ENCODE measurements around the gene STUB1. TPM values are rescaled to one million over a fixed set of nuclear protein-coding genes. Genes with fewer than 3 reads are reported as not detected.

The STUB1 gene
- total RNA-seq, 1 experiment from 2014 or later: 111 TPM

DNA sequence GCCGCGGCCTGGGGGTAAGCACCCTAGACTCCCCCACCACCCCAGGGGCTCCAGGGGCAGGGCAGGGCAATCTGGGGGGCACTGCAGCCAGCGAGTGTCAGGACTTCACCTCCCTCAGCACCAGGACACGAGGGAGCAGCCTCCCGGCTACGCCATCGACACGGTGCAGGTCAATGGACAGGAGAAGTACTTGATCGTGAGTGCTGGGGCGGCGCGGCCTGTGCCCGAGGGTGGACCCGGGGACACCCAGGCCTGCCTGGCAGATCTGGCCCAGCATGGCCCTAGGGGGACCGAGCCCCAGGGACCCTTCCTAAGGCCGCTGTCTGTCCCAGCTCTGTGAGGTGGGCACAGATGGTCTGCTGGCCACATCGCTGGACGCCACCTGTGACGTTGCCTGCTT, 7.8 kb upstream of the STUB1 start:
- H3K27me3 ChIP-seq (ENCODE audit: insufficient read depth, low read length): no peaks in the 10 kb centered on the region
- peaks cover 26% of the 10 kb centered on the region for H3K79me2 ChIP-seq (ENCODE audit: insufficient read depth, low read length)
- CTCF ChIA-PET: no interaction called here
- H3K4me2 ChIP-seq (ENCODE audit: low read length): no peak overlapping the region
- H2AFZ ChIP-seq (ENCODE audit: low read depth, low read length, poor library complexity, severe bottlenecking): no peak overlapping the region
- peaks cover 0 to 9% of the 10 kb centered on the region in 2 experiments; a peak in 1 of 4 replicates for H3K4me1 ChIP-seq (ENCODE audit: control insufficient read depth in 1 of 2, insufficient read depth in 2 of 2, low read length in 2 of 2)
- TF ChIP-seq POLR2AphosphoS5 (IDR thresholded peaks at IDR 0.05; ENCODE audit: low read depth, low read length) (no peak), SIN3A (IDR thresholded peaks at IDR 0.05; ENCODE audit: low read depth) (no peak), FOSL1 (IDR thresholded peaks at IDR 0.05; ENCODE audit: low read depth) (no peak), YY1 (IDR thresholded peaks at IDR 0.05; ENCODE audit: extremely low read depth, insufficient replicate concordance, low read depth, low read length) (no peak), ZNF274 (IDR thresholded peaks at IDR 0.05; ENCODE audit: low read depth, low read length) (no peak), POLR2A (IDR thresholded peaks at IDR 0.05; ENCODE audit: borderline replicate concordance, extremely low read depth, insufficient read depth, insufficient read length) (no peak), SRF (IDR thresholded peaks at IDR 0.05; ENCODE audit: low read depth) (no peak), ELF1 (IDR thresholded peaks at IDR 0.05; ENCODE audit: borderline replicate concordance, low read depth) (no peak), EZH2phosphoT487 (IDR thresholded peaks at IDR 0.05; ENCODE audit: borderline replicate concordance) (no peak), JUND (IDR thresholded peaks at IDR 0.05) (no peak), TCF7L2 (IDR thresholded peaks at IDR 0.05; ENCODE audit: borderline replicate concordance, extremely low read depth, insufficient read depth, insufficient read length) (no peak), CBX3 (IDR thresholded peaks at IDR 0.05; ENCODE audit: low read depth) (no peak)
- TF ChIP-seq, protein P1, sequence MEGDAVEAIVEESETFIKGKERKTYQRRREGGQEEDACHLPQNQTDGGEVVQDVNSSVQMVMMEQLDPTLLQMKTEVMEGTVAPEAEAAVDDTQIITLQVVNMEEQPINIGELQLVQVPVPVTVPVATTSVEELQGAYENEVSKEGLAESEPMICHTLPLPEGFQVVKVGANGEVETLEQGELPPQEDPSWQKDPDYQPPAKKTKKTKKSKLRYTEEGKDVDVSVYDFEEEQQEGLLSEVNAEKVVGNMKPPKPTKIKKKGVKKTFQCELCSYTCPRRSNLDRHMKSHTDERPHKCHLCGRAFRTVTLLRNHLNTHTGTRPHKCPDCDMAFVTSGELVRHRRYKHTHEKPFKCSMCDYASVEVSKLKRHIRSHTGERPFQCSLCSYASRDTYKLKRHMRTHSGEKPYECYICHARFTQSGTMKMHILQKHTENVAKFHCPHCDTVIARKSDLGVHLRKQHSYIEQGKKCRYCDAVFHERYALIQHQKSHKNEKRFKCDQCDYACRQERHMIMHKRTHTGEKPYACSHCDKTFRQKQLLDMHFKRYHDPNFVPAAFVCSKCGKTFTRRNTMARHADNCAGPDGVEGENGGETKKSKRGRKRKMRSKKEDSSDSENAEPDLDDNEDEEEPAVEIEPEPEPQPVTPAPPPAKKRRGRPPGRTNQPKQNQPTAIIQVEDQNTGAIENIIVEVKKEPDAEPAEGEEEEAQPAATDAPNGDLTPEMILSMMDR (IDR thresholded peaks at IDR 0.05 in 2 of 3, conservative IDR thresholded peaks at IDR 0.05 in 1 of 3; ENCODE audit: borderline replicate concordance in 1 of 3, insufficient read depth in 1 of 3, low read depth in 2 of 3, low read length in 2 of 3): no peak
- TF ChIP-seq, protein P2, sequence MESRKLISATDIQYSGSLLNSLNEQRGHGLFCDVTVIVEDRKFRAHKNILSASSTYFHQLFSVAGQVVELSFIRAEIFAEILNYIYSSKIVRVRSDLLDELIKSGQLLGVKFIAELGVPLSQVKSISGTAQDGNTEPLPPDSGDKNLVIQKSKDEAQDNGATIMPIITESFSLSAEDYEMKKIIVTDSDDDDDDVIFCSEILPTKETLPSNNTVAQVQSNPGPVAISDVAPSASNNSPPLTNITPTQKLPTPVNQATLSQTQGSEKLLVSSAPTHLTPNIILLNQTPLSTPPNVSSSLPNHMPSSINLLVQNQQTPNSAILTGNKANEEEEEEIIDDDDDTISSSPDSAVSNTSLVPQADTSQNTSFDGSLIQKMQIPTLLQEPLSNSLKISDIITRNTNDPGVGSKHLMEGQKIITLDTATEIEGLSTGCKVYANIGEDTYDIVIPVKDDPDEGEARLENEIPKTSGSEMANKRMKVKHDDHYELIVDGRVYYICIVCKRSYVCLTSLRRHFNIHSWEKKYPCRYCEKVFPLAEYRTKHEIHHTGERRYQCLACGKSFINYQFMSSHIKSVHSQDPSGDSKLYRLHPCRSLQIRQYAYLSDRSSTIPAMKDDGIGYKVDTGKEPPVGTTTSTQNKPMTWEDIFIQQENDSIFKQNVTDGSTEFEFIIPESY (IDR thresholded peaks at IDR 0.05; ENCODE audit: extremely low read depth, insufficient replicate concordance, low read length): no peak
- TF ChIP-seq, protein P3, sequence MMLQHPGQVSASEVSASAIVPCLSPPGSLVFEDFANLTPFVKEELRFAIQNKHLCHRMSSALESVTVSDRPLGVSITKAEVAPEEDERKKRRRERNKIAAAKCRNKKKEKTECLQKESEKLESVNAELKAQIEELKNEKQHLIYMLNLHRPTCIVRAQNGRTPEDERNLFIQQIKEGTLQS (IDR thresholded peaks at IDR 0.05): no peak
- TF ChIP-seq, protein P4, sequence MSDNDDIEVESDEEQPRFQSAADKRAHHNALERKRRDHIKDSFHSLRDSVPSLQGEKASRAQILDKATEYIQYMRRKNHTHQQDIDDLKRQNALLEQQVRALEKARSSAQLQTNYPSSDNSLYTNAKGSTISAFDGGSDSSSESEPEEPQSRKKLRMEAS (IDR thresholded peaks at IDR 0.05): no peak
- intact Hi-C loops (cut with micrococcal nuclease): no loop called here
- no peak overlapping the region for H3K27ac ChIP-seq (ENCODE audit: low read depth, low read length)
- no peak for ATAC-seq
- no peak for DNase-seq (ENCODE audit: low read depth, low spot score)
- H3K9me2 ChIP-seq (ENCODE audit: insufficient read depth): no peaks in the 10 kb centered on the region
- BruUV-seq (replicated peaks): no TSS peak
- H3K36me3 ChIP-seq (ENCODE audit: control insufficient read depth in 1 of 2, insufficient read depth in 2 of 2, low read length in 2 of 2): peaks cover 0 to 4% of the 10 kb centered on the region in 2 experiments; a peak in 1 of 4 replicates
- POLR2A ChIA-PET: no interaction called here
- H3K4me3 ChIP-seq (replicated peaks in 1 of 2; ENCODE audit: low read depth in 1 of 2, low read length in 2 of 2): no peak overlapping the region
- RAD21 ChIA-PET (ENCODE audit: low non-redundant PET in 1 of 2, low total read pairs in 2 of 2, uncharacterized antibody in 2 of 2, unreplicated experiment in 2 of 2): no interaction called here
- H4K20me1 ChIP-seq (ENCODE audit: insufficient read depth): no peaks in the 10 kb centered on the region
- no peaks in the 10 kb centered on the region for H3K9me3 ChIP-seq (ENCODE audit: control insufficient read depth in 1 of 2, insufficient read depth in 1 of 2, low read depth in 1 of 2, low read length in 2 of 2)
- no peak overlapping the region for H3K9ac ChIP-seq (ENCODE audit: low read length)
